ENCODE measurements around the gene TMEM208.

DNA sequence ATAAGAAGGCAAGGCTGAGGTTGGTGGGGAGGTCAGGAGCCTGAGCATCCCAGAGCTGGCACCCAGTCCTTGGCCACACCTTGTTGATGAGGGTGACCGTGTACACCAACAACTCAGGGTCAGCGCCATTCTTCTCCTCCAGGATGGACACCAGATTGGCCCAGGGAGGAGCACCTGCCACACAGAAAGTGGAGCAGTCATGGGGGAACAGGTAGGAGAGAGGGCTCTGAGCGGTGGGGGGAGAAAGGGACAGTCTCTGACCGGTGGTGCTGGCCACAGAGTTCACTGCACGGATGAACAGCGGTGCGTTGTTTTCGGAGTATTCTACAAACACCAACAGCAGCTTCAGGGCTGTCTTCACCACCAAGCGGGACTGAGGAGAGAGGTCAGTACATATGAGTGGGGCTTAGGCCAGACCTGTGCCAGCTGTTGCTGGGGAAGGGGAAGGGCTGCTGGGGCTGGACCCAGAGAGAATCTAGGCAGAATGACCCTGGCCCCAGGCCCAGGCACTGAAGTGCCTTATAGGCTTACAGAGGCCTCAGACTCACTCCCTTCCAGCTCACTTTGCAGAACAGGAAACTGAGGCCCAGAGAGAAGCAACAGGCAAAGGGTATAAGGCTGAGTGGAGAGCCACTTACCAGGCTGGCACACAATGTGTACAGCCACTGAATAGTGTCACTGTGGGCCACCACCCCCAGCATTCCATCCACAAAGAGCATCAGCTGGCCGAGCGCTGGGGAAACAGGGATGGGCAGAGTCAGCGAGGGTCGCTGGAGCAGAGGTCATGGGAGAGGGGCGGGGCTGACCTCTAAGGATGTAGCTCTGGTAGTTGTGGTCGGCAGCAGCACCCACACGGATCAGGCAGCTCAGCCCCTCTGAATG, 10.7 kb downstream of the TMEM208 start:
- TF ChIP-seq BCL11A (IDR thresholded peaks at IDR 0.05; ENCODE audit: low read depth in 2 of 2, low read length in 2 of 2) (no peak), POLR2A (IDR thresholded peaks at IDR 0.05; ENCODE audit: control extremely low read depth in 1 of 2, low read depth in 2 of 2, low read length in 2 of 2) (no peak), TAF7 (optimal IDR thresholded peaks at IDR 0.05; ENCODE audit: borderline replicate concordance, low read depth, low read length) (no peak), JUN (IDR thresholded peaks at IDR 0.05; ENCODE audit: low read depth, low read length) (no peak), RNF2 (IDR thresholded peaks at IDR 0.05; ENCODE audit: borderline replicate concordance, low read depth, low read length, missing control alignments, poor library complexity, severe bottlenecking) (no peak), RXRA (IDR thresholded peaks at IDR 0.05; ENCODE audit: insufficient read depth, low read depth, low read length) (no peak), POLR2AphosphoS5 (IDR thresholded peaks at IDR 0.05; ENCODE audit: low read depth, low read length) (no peak), HDAC2 (IDR thresholded peaks at IDR 0.05; ENCODE audit: borderline replicate concordance in 1 of 2, low read depth in 2 of 2, low read length in 2 of 2) (no peak), TEAD4 (IDR thresholded peaks at IDR 0.05; ENCODE audit: low read depth, low read length) (no peak), CHD1 (IDR thresholded peaks at IDR 0.05; ENCODE audit: low read depth, low read length) (no peak), CEBPB (IDR thresholded peaks at IDR 0.05; ENCODE audit: low read depth, low read length) (no peak), EP300 (IDR thresholded peaks at IDR 0.05; ENCODE audit: borderline replicate concordance in 1 of 2, low read depth in 2 of 2, low read length in 2 of 2) (no peak)
- TF ChIP-seq, protein P1, sequence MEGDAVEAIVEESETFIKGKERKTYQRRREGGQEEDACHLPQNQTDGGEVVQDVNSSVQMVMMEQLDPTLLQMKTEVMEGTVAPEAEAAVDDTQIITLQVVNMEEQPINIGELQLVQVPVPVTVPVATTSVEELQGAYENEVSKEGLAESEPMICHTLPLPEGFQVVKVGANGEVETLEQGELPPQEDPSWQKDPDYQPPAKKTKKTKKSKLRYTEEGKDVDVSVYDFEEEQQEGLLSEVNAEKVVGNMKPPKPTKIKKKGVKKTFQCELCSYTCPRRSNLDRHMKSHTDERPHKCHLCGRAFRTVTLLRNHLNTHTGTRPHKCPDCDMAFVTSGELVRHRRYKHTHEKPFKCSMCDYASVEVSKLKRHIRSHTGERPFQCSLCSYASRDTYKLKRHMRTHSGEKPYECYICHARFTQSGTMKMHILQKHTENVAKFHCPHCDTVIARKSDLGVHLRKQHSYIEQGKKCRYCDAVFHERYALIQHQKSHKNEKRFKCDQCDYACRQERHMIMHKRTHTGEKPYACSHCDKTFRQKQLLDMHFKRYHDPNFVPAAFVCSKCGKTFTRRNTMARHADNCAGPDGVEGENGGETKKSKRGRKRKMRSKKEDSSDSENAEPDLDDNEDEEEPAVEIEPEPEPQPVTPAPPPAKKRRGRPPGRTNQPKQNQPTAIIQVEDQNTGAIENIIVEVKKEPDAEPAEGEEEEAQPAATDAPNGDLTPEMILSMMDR (IDR thresholded peaks at IDR 0.05; ENCODE audit: control extremely low read depth in 1 of 3, insufficient read depth in 1 of 3, low read depth in 1 of 3, low read length in 3 of 3): no peak
- TF ChIP-seq, protein P2, sequence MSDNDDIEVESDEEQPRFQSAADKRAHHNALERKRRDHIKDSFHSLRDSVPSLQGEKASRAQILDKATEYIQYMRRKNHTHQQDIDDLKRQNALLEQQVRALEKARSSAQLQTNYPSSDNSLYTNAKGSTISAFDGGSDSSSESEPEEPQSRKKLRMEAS (IDR thresholded peaks at IDR 0.05): no peak
